Naive thymus-derived CD4-positive, alpha-beta T cell (primary cell): ENCODE data around the gene ESRRB. TPM values are rescaled to one million over a fixed set of nuclear protein-coding genes. Genes with fewer than 3 reads are reported as not detected.

Experiments used
- ATAC-seq: fragments of 150-1000 bp; cut with Tn5 transposase; 2 replicates; pipeline ENCODE4 v1.10.0; 2021; ENCODE audit warnings: mild to moderate bottlenecking, moderate library complexity
- CTCF ChIA-PET: fragments of 350-600 bp; sonication (Branson Sonifier 250); formaldehyde crosslinking; loops from one replicate; lab custom pipeline; 2021; ENCODE audit warnings: antibody characterized with exemption; lab: Charles Lee
- POLR2A ChIA-PET: fragments of 350-600 bp; sonication (Branson Sonifier 250); formaldehyde crosslinking; loops from one replicate; lab custom pipeline; 2021; ENCODE audit warnings: antibody characterized with exemption, inconsistent platforms; lab: Charles Lee
- DNase-seq, 9 donors: peaks; one replicate each; pipeline versions ENCODE4 v3.0.0 to v3.0.0-alpha.2; 2020 to 2022; ENCODE audit warnings: mixed read lengths in 1 of 9
- H3K27ac ChIP-seq: one replicate; pipeline ENCODE4 v1.7.0; 2013; ENCODE audit warnings: mild to moderate bottlenecking, low read depth, low read length, moderate library complexity
- H3K27me3 ChIP-seq, 2 donors: one replicate each; pipeline ENCODE4 v1.7.0; 2013; ENCODE audit warnings: low read length in 2 of 2, mild to moderate bottlenecking in 2 of 2, moderate library complexity in 2 of 2; ENCODE audit not compliant: control insufficient read depth in 2 of 2, insufficient read depth in 2 of 2
- H3K36me3 ChIP-seq, 3 experiments: 1 replicate in 2 of 3; 2 replicates in 1 of 3; pipeline ENCODE4 v1.7.0; 2013; ENCODE audit warnings: low read length in 3 of 3, mild to moderate bottlenecking in 3 of 3, moderate library complexity in 1 of 3; ENCODE audit not compliant: insufficient read depth in 3 of 3, control insufficient read depth in 2 of 3
- H3K4me1 ChIP-seq, 2 donors: one replicate each; pipeline ENCODE4 v1.7.0; 2013; ENCODE audit warnings: low read length in 2 of 2, mild to moderate bottlenecking in 2 of 2, moderate library complexity in 1 of 2; ENCODE audit not compliant: control insufficient read depth in 2 of 2, insufficient read depth in 2 of 2
- H3K4me3 ChIP-seq: 2 replicates; pipeline ENCODE4 v1.7.0; 2013; ENCODE audit warnings: mild to moderate bottlenecking, low read length
- H3K9me3 ChIP-seq, 3 experiments: 1 replicate in 2 of 3; 2 replicates in 1 of 3; pipeline ENCODE4 v1.7.0; 2013; ENCODE audit warnings: low read length in 3 of 3; ENCODE audit not compliant: control insufficient read depth in 2 of 3
- H3K27ac Mint-ChIP-seq, 9 donors: one replicate each; pipeline ENCODE4 v1.8.0; 2020 to 2022; ENCODE audit warnings: mixed read lengths in 9 of 9, mild to moderate bottlenecking in 8 of 9, moderate library complexity in 5 of 9, inconsistent platforms in 2 of 9
- H3K27me3 Mint-ChIP-seq, 5 donors: one replicate each; pipeline ENCODE4 v1.8.0; 2021 to 2022; ENCODE audit warnings: mixed read lengths in 5 of 5, mild to moderate bottlenecking in 1 of 5
- H3K36me3 Mint-ChIP-seq, 5 donors: one replicate each; pipeline ENCODE4 v1.8.0; 2020 to 2022; ENCODE audit warnings: mixed read lengths in 5 of 5, mild to moderate bottlenecking in 3 of 5, inconsistent platforms in 1 of 5
- H3K4me1 Mint-ChIP-seq, 7 donors: one replicate each; pipeline ENCODE4 v1.8.0; 2020 to 2022; ENCODE audit warnings: mixed read lengths in 7 of 7, mild to moderate bottlenecking in 3 of 7, inconsistent platforms in 1 of 7
- H3K4me3 Mint-ChIP-seq, 10 donors: one replicate each; pipeline ENCODE4 v1.8.0; 2020 to 2022; ENCODE audit warnings: mild to moderate bottlenecking in 10 of 10, mixed read lengths in 10 of 10, moderate library complexity in 6 of 10, inconsistent platforms in 2 of 10
- H3K9me3 Mint-ChIP-seq, 11 donors: one replicate each; pipeline ENCODE4 v1.8.0; 2020 to 2022; ENCODE audit warnings: mixed read lengths in 11 of 11, mild to moderate bottlenecking in 4 of 11, inconsistent platforms in 1 of 11, moderate library complexity in 1 of 11
- intact Hi-C, 2 donors: fragments of 100-400 bp; cut with micrococcal nuclease; formaldehyde crosslinking; loops; one replicate each; pipeline ENCODE4 v1.15.1; 2023
- polyA plus RNA-seq, 2 donors: library from polyadenylated mRNA; unstranded; fragments of 300-500 nt; fragmentation: Illumina TruSeq; gene quantifications; one replicate each; pipeline ENCODE4 v1.2.3, GENCODE V29; 2021
- total RNA-seq, 6 experiments: library from RNA in 5 of 6; stranded (reverse) in 5 of 6; gene quantifications; 1 replicate in 5 of 6; 2 replicates in 1 of 6; pipeline ENCODE4 v1.2.3 and lab custom pipeline; 2021 to 2026

Gene ESRRB
- total and polyA plus RNA-seq, 7 experiments from 2014 or later, result 0.16 to 0.48 (median 0.20) TPM; not detected in 4

- ATAC-seq (no peak), DNase-seq (no peak)
- Histone ChIP-seq H3K4me1 (no peaks in the 10 kb centered on the region), H3K9me3 (no peaks in the 10 kb centered on the region), H3K27me3 (peaks cover 0 to 3% of the 10 kb centered on the region in 2 donors), H3K36me3 (no peaks in the 10 kb centered on the region), H3K27ac (no peak overlapping the region), H3K4me3 (no peak overlapping the region)
- H3K27me3 Mint-ChIP-seq, result peaks cover 30 to 52% (median 47%) of the 10 kb centered on the region in 5 donors
- ChIA-PET CTCF (no interaction called here), POLR2A (no interaction called here)
- no peak overlapping the region for H3K4me3 Mint-ChIP-seq
- H3K4me1 Mint-ChIP-seq, result peaks cover 0 to 3% (median 0%) of the 10 kb centered on the region in 7 donors
- H3K27ac Mint-ChIP-seq, result no peak overlapping the region
- no peaks in the 10 kb centered on the region for H3K36me3 Mint-ChIP-seq
- peaks cover 0 to 3% (median 0%) of the 10 kb centered on the region in 11 donors for H3K9me3 Mint-ChIP-seq
- intact Hi-C loops, result no loop called here
These were observed 45.3 kb upstream of the ESRRB start for GRCh38 chr14:76330411-76331327.

GRCh38 chr14:76331328-76332011 lies 44.5 kb upstream of the ESRRB start:
- Histone ChIP-seq H3K27ac (no peak overlapping the region), H3K4me1 (no peaks in the 10 kb centered on the region), H3K9me3 (no peaks in the 10 kb centered on the region), H3K36me3 (no peaks in the 10 kb centered on the region), H3K4me3 (no peak overlapping the region), H3K27me3 (peaks cover 0 to 3% of the 10 kb centered on the region in 2 donors)
- DNase-seq (peak in 2 of 9 donors; percentile 5 to 7), ATAC-seq (no peak)
- H3K4me3 Mint-ChIP-seq, result no peak overlapping the region
- ChIA-PET CTCF (no interaction called here), POLR2A (no interaction called here)
- no peak overlapping the region for H3K27ac Mint-ChIP-seq
- intact Hi-C loops, result no loop called here
- peaks cover 0 to 3% (median 0%) of the 10 kb centered on the region in 11 donors for H3K9me3 Mint-ChIP-seq
- peaks cover 0 to 3% (median 0%) of the 10 kb centered on the region in 7 donors for H3K4me1 Mint-ChIP-seq
- H3K27me3 Mint-ChIP-seq, result peaks cover 30 to 47% (median 44%) of the 10 kb centered on the region in 5 donors
- H3K36me3 Mint-ChIP-seq, result no peaks in the 10 kb centered on the region

- H3K27ac Mint-ChIP-seq, result no peak overlapping the region
- no peaks in the 10 kb centered on the region for H3K36me3 Mint-ChIP-seq
- CTCF ChIA-PET, result no interaction called here
- H3K4me1 ChIP-seq, result no peaks in the 10 kb centered on the region
- H3K27me3 ChIP-seq, result peaks cover 0 to 3% of the 10 kb centered on the region in 2 donors
- H3K9me3 ChIP-seq, result no peaks in the 10 kb centered on the region
- peaks cover 0 to 2% (median 0%) of the 10 kb centered on the region in 11 donors for H3K9me3 Mint-ChIP-seq
- H3K4me3 Mint-ChIP-seq, result no peak overlapping the region
- intact Hi-C loops, result no loop called here
- H3K27ac ChIP-seq, result no peak overlapping the region
- ATAC-seq (no peak), DNase-seq (no peak)
- no peak overlapping the region for H3K4me3 ChIP-seq
- H3K36me3 ChIP-seq, result no peaks in the 10 kb centered on the region
- H3K4me1 Mint-ChIP-seq, result peaks cover 0 to 3% (median 0%) of the 10 kb centered on the region in 7 donors
- H3K27me3 Mint-ChIP-seq, result peaks cover 22 to 42% (median 29%) of the 10 kb centered on the region in 5 donors
- POLR2A ChIA-PET, result no interaction called here
These were observed 42.3 kb upstream of the ESRRB start for GRCh38 chr14:76333664-76334063.

GRCh38 chr14:76334316-76334715 lies 41.6 kb upstream of the ESRRB start:
- ChIA-PET POLR2A (no interaction called here), CTCF (no interaction called here)
- Histone ChIP-seq H3K4me3 (no peak overlapping the region), H3K4me1 (no peaks in the 10 kb centered on the region), H3K9me3 (no peaks in the 10 kb centered on the region), H3K27ac (no peak overlapping the region), H3K36me3 (no peaks in the 10 kb centered on the region), H3K27me3 (peaks cover 0 to under 1% of the 10 kb centered on the region in 2 donors)
- H3K4me3 Mint-ChIP-seq, result no peak overlapping the region
- ATAC-seq (no peak), DNase-seq (no peak)
- H3K27me3 Mint-ChIP-seq, result peaks cover 15 to 35% (median 29%) of the 10 kb centered on the region in 5 donors
- H3K9me3 Mint-ChIP-seq, result no peaks in the 10 kb centered on the region
- H3K36me3 Mint-ChIP-seq, result no peaks in the 10 kb centered on the region
- no peak overlapping the region for H3K27ac Mint-ChIP-seq
- peaks cover 0 to 3% (median 0%) of the 10 kb centered on the region in 7 donors for H3K4me1 Mint-ChIP-seq
- intact Hi-C loops, result no loop called here

- POLR2A ChIA-PET, result no interaction called here
- no peak overlapping the region for H3K27ac Mint-ChIP-seq
- H3K36me3 Mint-ChIP-seq, result no peaks in the 10 kb centered on the region
- no peaks in the 10 kb centered on the region for H3K9me3 Mint-ChIP-seq
- intact Hi-C loops, result no loop called here
- CTCF ChIA-PET, result no interaction called here
- no peaks in the 10 kb centered on the region for H3K27me3 ChIP-seq
- ATAC-seq, result no peak
- no peak overlapping the region for H3K4me3 Mint-ChIP-seq
- H3K9me3 ChIP-seq, result no peaks in the 10 kb centered on the region
- H3K4me1 ChIP-seq, result no peaks in the 10 kb centered on the region
- H3K4me3 ChIP-seq, result no peak overlapping the region
- no peak overlapping the region for H3K27ac ChIP-seq
- H3K27me3 Mint-ChIP-seq, result peaks cover 9 to 26% (median 12%) of the 10 kb centered on the region in 5 donors
- no peaks in the 10 kb centered on the region for H3K36me3 ChIP-seq
- peaks cover 0 to 1% (median 0%) of the 10 kb centered on the region in 7 donors for H3K4me1 Mint-ChIP-seq
- no peak for DNase-seq
These were observed 39.1 kb upstream of the ESRRB start for GRCh38 chr14:76336876-76337275.

GRCh38 chr14:76337635-76338545 lies 38.0 kb upstream of the ESRRB start:
- Mint-ChIP-seq H3K9me3 (peaks cover 0 to 4% (median 0%) of the 10 kb centered on the region in 11 donors), H3K36me3 (no peaks in the 10 kb centered on the region), H3K4me1 (peaks cover 0 to 1% (median 0%) of the 10 kb centered on the region in 7 donors), H3K27ac (no peak overlapping the region), H3K4me3 (no peak overlapping the region), H3K27me3 (peaks cover 9 to 29% (median 15%) of the 10 kb centered on the region in 5 donors)
- no peak for DNase-seq
- ChIA-PET CTCF (interaction anchor here (0.7 kb wide), 1 partner anchor 287 kb away, joined by 3 read pairs; no protein-coding TSS in a partner anchor), POLR2A (no interaction called here)
- Histone ChIP-seq H3K36me3 (no peaks in the 10 kb centered on the region), H3K9me3 (no peaks in the 10 kb centered on the region), H3K27me3 (no peaks in the 10 kb centered on the region), H3K27ac (no peak overlapping the region), H3K4me1 (no peaks in the 10 kb centered on the region), H3K4me3 (no peak overlapping the region)
- intact Hi-C loops, result no loop called here
- ATAC-seq, result no peak
